Nephron (organoid): ENCODE results near the gene RANBP17.
A peak's percentile ranks its signal among the peaks of the same experiment; 100 is the strongest.

Experiments used
- H3K27ac Mint-ChIP-seq, 3 experiments: 2 replicates each; pipeline ENCODE4 v1.8.0; 2020; ENCODE audit warnings: mixed read lengths in 3 of 3, mild to moderate bottlenecking in 2 of 3, moderate library complexity in 1 of 3
- H3K27me3 Mint-ChIP-seq: 2 replicates; pipeline ENCODE4 v1.8.0; 2021; ENCODE audit warnings: low read depth, mild to moderate bottlenecking, moderate library complexity, mixed read lengths
- H3K36me3 Mint-ChIP-seq: 2 replicates; pipeline ENCODE4 v1.8.0; 2020; ENCODE audit warnings: low read depth, mixed read lengths
- H3K4me1 Mint-ChIP-seq: 2 replicates; pipeline ENCODE4 v1.8.0; 2020; ENCODE audit warnings: mixed read lengths
- H3K4me3 Mint-ChIP-seq, 3 experiments: 2 replicates each; pipeline ENCODE4 v1.8.0; 2020; ENCODE audit warnings: mild to moderate bottlenecking in 3 of 3, mixed read lengths in 3 of 3, moderate library complexity in 2 of 3
- H3K9me3 Mint-ChIP-seq: 2 replicates; pipeline ENCODE4 v1.8.0; 2020; ENCODE audit warnings: mixed read lengths
- CTCF ChIP-seq, 3 experiments: fragments of 200-600 bp; sonication (generic); IDR thresholded peaks; one replicate each; pipeline ENCODE4 v1.5.0; 2021; ENCODE audit warnings: antibody characterized with exemption in 3 of 3; ENCODE audit not compliant: unreplicated experiment in 3 of 3

The RANBP17 gene

GRCh38 chr5:171336521-171337209 is 474.8 kb downstream of the RANBP17 start:
- peaks cover 80% of the 10 kb centered on the region for H3K27me3 Mint-ChIP-seq
- no peaks in the 10 kb centered on the region for H3K4me1 Mint-ChIP-seq
- peak; percentile 72 to 82 (median 74) for TF ChIP-seq CTCF (IDR thresholded peaks at IDR 0.05; ENCODE audit: unreplicated experiment in 3 of 3)
- peak overlapping the region; percentile 75 to 78 (median 77) for H3K4me3 Mint-ChIP-seq
- no peaks in the 10 kb centered on the region for H3K36me3 Mint-ChIP-seq
- H3K27ac Mint-ChIP-seq: no peak overlapping the region
- H3K9me3 Mint-ChIP-seq: no peaks in the 10 kb centered on the region

GRCh38 chr5:171337210-171337569 is 475.4 kb downstream of the RANBP17 start:
- Mint-ChIP-seq H3K4me1 (no peaks in the 10 kb centered on the region), H3K27me3 (peaks cover 76% of the 10 kb centered on the region), H3K9me3 (no peaks in the 10 kb centered on the region), H3K27ac (no peak overlapping the region), H3K36me3 (no peaks in the 10 kb centered on the region), H3K4me3 (peak overlapping the region; percentile 75 to 78 (median 77))
- TF ChIP-seq CTCF (IDR thresholded peaks at IDR 0.05; ENCODE audit: unreplicated experiment in 3 of 3): no peak

- no peaks in the 10 kb centered on the region for H3K4me1 Mint-ChIP-seq
- peaks cover 55% of the 10 kb centered on the region for H3K27me3 Mint-ChIP-seq
- no peak overlapping the region for H3K27ac Mint-ChIP-seq
- H3K4me3 Mint-ChIP-seq: no peak overlapping the region
- H3K36me3 Mint-ChIP-seq: no peaks in the 10 kb centered on the region
- no peaks in the 10 kb centered on the region for H3K9me3 Mint-ChIP-seq
- no peak for TF ChIP-seq CTCF (IDR thresholded peaks at IDR 0.05; ENCODE audit: unreplicated experiment in 3 of 3)
Measured at GRCh38 chr5:171340042-171340441, 478.2 kb downstream of the RANBP17 start.

GRCh38 chr5:171340491-171340890 is 478.7 kb downstream of the RANBP17 start:
- H3K27me3 Mint-ChIP-seq: peaks cover 50% of the 10 kb centered on the region
- no peaks in the 10 kb centered on the region for H3K9me3 Mint-ChIP-seq
- H3K4me1 Mint-ChIP-seq: no peaks in the 10 kb centered on the region

GRCh38 chr5:171342362-171343111 is 480.7 kb downstream of the RANBP17 start:
- H3K9me3 Mint-ChIP-seq: peaks cover 4% of the 10 kb centered on the region
- no peak overlapping the region for H3K27ac Mint-ChIP-seq
- H3K4me1 Mint-ChIP-seq: no peaks in the 10 kb centered on the region
- H3K4me3 Mint-ChIP-seq: no peak overlapping the region
- peaks cover 30% of the 10 kb centered on the region for H3K27me3 Mint-ChIP-seq
- no peaks in the 10 kb centered on the region for H3K36me3 Mint-ChIP-seq
- peak; percentile 63 to 77 (median 73) for TF ChIP-seq CTCF (IDR thresholded peaks at IDR 0.05; ENCODE audit: unreplicated experiment in 3 of 3)

More at GRCh38 chr5:171340491-171340890, 478.7 kb downstream of the RANBP17 start:
- no peaks in the 10 kb centered on the region for H3K36me3 Mint-ChIP-seq
- TF ChIP-seq CTCF (IDR thresholded peaks at IDR 0.05; ENCODE audit: unreplicated experiment in 3 of 3): no peak
- H3K4me3 Mint-ChIP-seq: no peak overlapping the region
- no peak overlapping the region for H3K27ac Mint-ChIP-seq
